Muscle of leg (tissue), 11 donors: ENCODE results near the gene KBTBD4. TPM values are rescaled to one million over a fixed set of nuclear protein-coding genes. Genes with fewer than 3 reads are reported as not detected.
A peak's percentile ranks its signal among the peaks of the same experiment; 100 is the strongest.

ENCODE experiments used
- DNase-seq: peaks from one replicate; pipeline ENCODE4 v3.0.0; 2013
- H3K27ac ChIP-seq: one replicate; pipeline ENCODE4 v1.5.1; 2013; ENCODE audit warnings: mild to moderate bottlenecking, low read length, control low read depth
- H3K27me3 ChIP-seq: one replicate; pipeline ENCODE4 v1.6.1; 2013; ENCODE audit warnings: low read length; ENCODE audit not compliant: control insufficient read depth, insufficient read depth
- H3K36me3 ChIP-seq: one replicate; pipeline ENCODE4 v1.6.1; 2013; ENCODE audit warnings: low read length; ENCODE audit not compliant: control insufficient read depth, insufficient read depth
- H3K4me1 ChIP-seq: one replicate; pipeline ENCODE4 v1.6.1; 2013; ENCODE audit warnings: low read length; ENCODE audit not compliant: control insufficient read depth, insufficient read depth
- H3K4me3 ChIP-seq: one replicate; pipeline ENCODE4 v1.5.1; 2013; ENCODE audit warnings: low read length, control low read depth
- H3K9me3 ChIP-seq: replicated peaks from 2 replicates; pipeline ENCODE4 v1.6.1; 2013; ENCODE audit warnings: low read depth, low read length; ENCODE audit not compliant: control insufficient read depth
- WGBS: methylation state at CpG from one replicate; pipeline ENCODE4 v1.1.5; 2013; ENCODE audit warnings: missing lambda C conversion rate; ENCODE audit not compliant: insufficient coverage; 5-methylcytosine and 5-hydroxymethylcytosine counted together
- polyA plus RNA-seq, 8 donors: library from polyadenylated mRNA; unstranded; fragments of 120-200 nt; gene quantifications; one replicate each; pipeline versions ENCODE4 v1.2.1 to v1.2.3, GENCODE V29; 2013; ENCODE audit warnings: inconsistent platforms in 1 of 8, low replicate concordance in 1 of 8; ENCODE audit not compliant: insufficient read length in 8 of 8, insufficient read depth in 1 of 8
- total RNA-seq: library from RNA; stranded (reverse); fragments of 120-200 nt; gene quantifications from one replicate; pipeline ENCODE4 v1.2.4, GENCODE V29; 2013

The KBTBD4 gene
- total and polyA plus RNA-seq, 9 donors: 11.8 to 16.5 (median 15.4) TPM

DNA sequence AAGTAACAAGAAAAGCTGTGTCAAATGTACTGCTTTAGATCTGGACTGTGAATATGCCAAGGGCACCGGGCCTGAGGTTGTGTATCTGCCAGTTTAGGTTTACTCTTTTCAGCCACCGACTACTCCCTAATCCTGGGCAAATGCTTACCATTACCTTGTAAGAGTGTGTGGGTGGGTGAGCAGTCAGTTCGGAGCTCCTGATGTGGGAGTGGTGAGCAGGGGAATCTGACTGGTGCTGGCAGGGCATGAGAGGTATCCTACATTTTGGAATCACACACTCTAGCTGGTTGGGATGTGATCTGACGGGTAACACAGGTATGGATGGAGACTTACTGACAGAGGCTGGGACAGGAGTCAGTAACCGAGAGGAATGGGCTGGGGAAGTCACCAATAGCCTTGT, 5.1 kb upstream of the KBTBD4 start:
- Histone ChIP-seq H3K27me3 (no peaks in the 10 kb centered on the region), H3K27ac (no peak overlapping the region), H3K36me3 (peaks cover 50% of the 10 kb centered on the region), H3K4me3 (no peak overlapping the region), H3K9me3 (no peaks in the 10 kb centered on the region), H3K4me1 (peaks cover 46% of the 10 kb centered on the region)
- DNase-seq: no peak
- 69% methylated on average over 4 of the region's 5 CpGs for WGBS

DNA sequence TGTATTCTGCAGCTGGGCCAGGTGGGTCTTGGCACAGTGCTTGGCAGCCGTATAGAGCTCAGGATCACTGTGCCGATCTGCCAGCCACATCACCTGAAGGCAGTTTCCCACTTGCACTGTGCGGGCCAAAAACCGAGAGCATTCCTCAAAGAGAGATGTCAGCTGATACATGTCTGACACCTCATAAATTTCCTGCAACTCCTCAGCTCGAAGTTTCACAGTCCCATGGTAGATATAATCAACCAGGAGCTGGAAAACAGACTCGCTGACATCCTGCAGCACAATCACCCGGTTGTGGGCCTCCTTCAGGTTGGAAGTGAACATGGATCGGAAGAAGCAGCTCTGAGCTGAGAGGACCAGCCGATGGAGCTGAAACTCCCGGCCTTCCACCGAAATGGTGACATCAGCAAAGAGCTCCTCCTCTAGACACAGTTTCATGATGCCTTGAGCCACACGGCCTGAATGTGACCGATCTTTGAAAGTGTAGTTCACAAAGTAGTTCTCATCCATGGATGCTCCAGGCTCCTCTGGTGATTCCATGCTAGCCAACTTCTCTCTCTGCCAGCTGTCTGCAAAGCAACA, 1.2 kb downstream of the KBTBD4 start:
- no peaks in the 10 kb centered on the region for H3K27me3 ChIP-seq
- WGBS: 34% methylated on average over 6 of the region's 13 CpGs
- peak; percentile 25 for DNase-seq
- H3K36me3 ChIP-seq: peaks cover 56% of the 10 kb centered on the region
- peak overlapping the region; percentile 90 for H3K27ac ChIP-seq
- H3K4me3 ChIP-seq: no peak overlapping the region
- no peaks in the 10 kb centered on the region for H3K9me3 ChIP-seq
- peaks cover 29% of the 10 kb centered on the region for H3K4me1 ChIP-seq

DNA sequence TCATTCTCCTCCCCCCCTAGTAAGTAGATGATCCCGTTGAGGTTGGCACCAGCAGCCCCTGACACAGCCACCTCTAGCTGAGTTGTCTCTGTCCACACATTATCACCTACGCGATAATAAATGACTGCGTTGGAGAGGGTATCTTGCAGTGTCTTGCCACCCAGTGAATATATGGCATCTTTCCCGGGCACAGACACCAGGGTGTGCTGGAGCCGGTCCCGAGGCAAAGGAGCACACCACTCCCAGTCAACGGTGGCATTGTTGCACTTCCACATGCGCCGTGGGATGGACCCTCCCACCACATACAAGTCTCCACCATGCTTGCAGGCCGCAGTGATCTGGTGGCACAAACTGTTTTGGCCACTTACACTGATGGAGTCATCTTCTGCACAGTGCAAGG, 5.4 kb downstream of the KBTBD4 start:
- no peak for DNase-seq
- peaks cover 58% of the 10 kb centered on the region for H3K36me3 ChIP-seq
- no peaks in the 10 kb centered on the region for H3K9me3 ChIP-seq
- no peaks in the 10 kb centered on the region for H3K27me3 ChIP-seq
- WGBS: 90% methylated on average over 10 of the region's 11 CpGs
- no peak overlapping the region for H3K4me3 ChIP-seq
- H3K27ac ChIP-seq: no peak overlapping the region
- peaks cover 17% of the 10 kb centered on the region for H3K4me1 ChIP-seq

DNA sequence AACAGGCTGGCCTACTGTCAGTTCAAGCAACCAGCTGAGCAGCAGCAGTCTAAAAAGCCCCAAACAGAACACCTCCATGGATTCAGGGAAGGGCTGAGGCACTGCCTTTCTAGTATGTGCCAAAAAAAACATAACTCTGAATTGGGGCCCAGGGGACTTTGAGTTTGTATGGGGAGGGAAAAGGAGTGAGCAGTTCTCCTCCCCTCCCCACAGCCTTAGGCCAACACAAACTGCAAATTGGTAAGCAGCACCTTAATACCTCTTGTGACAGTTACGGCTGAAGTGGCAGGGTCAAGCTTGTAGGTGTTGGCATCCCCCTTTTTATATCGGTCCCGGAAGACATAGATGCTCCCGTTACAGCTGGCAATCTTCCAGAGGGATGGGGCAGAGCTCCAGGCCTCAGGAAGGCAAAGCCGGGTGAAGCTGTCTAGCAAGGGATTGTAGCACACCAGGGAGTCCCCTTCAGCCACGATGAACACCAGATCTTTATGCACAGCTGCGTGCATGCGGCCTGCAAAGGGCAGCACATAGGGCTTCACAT, 6.0 kb downstream of the KBTBD4 start:
- no peak for DNase-seq
- peaks cover 12% of the 10 kb centered on the region for H3K4me1 ChIP-seq
- WGBS: 43% methylated on average over 5 of the region's 8 CpGs
- H3K36me3 ChIP-seq: peaks cover 61% of the 10 kb centered on the region
- H3K27ac ChIP-seq: no peak overlapping the region
- no peak overlapping the region for H3K4me3 ChIP-seq
- H3K9me3 ChIP-seq: no peaks in the 10 kb centered on the region
- no peaks in the 10 kb centered on the region for H3K27me3 ChIP-seq

DNA sequence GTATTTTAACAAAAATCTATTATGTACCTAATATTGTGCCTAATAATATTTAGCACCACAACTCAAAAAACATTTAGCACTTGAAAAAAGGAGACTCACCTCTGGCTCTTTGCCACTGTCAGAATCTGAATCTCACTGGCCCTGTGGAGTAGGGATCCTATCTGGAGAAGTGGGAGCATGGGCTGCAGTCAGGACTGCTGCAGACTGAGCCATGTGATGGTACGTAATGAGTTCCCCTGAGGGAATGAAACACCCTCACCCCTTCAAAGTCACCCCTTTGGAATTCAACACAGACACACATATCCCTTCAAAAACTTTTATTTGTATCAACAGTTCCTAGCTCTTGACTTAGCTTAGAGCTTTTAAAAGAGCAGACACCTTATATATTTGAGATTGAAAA, 6.9 kb downstream of the KBTBD4 start:
- H3K27ac ChIP-seq: no peak overlapping the region
- H3K4me3 ChIP-seq: no peak overlapping the region
- DNase-seq: no peak
- H3K9me3 ChIP-seq: no peaks in the 10 kb centered on the region
- no CpG with 5 or more reads among the region's 1 CpG for WGBS
- H3K27me3 ChIP-seq: no peaks in the 10 kb centered on the region
- peaks cover 52% of the 10 kb centered on the region for H3K36me3 ChIP-seq
- H3K4me1 ChIP-seq: peaks cover 6% of the 10 kb centered on the region

DNA sequence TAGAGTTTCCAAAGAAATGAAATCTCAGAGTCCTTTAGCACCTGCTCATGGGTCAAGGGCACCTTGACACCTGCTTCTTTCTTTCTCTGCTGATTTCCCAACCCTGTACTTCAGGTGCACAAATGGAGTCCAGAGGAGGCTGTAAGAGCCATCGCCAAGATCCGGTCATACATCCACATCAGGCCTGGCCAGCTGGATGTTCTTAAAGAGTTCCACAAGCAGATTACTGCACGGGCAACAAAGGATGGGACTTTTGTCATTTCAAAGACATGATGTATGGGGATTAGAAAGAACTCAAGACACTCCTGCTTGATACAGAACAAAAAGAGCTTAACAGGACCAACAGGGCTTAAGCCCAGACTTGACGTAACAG, 7.4 kb downstream of the KBTBD4 start:
- no peak overlapping the region for H3K4me3 ChIP-seq
- no peak for DNase-seq
- peaks cover 52% of the 10 kb centered on the region for H3K36me3 ChIP-seq
- H3K27me3 ChIP-seq: no peaks in the 10 kb centered on the region
- no peak overlapping the region for H3K27ac ChIP-seq
- H3K9me3 ChIP-seq: no peaks in the 10 kb centered on the region
- H3K4me1 ChIP-seq: peaks cover 6% of the 10 kb centered on the region
- WGBS: 80% methylated on average over 3 of the region's 4 CpGs

DNA sequence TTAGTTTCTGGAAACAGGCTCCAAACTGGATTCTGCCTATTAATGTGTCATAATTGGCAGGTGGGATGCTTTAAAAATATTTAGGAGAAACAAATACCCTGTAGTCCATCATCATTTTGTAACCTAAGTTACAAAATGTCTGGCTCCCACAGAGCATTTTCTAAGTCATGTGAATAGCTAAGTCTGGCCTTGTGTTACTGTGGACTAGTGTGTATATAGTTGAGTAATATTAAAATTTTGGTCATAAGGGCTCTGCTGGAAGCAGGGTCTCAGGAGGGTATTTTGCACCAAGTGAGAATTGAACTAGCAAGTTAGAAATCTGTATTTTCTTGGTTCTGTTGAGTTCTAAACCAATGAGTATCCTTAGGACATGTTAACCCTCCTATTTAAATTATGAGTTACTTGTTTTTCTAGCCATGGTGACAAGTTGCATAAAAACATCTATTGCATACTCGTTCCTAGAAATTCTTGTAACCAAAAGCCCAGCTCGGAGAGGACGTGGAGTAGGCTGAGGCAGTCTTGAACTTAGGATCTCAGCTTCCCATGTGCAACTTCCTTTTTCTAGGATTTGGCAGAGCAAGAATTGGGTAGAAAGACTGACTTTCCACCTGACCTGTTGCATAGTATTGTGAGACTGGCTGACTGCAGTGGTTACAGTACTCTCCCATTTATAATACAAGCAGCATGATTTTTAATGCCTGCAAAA, 8.0 kb downstream of the KBTBD4 start:
- no peak overlapping the region for H3K4me3 ChIP-seq
- no peaks in the 10 kb centered on the region for H3K27me3 ChIP-seq
- H3K27ac ChIP-seq: no peak overlapping the region
- H3K9me3 ChIP-seq: no peaks in the 10 kb centered on the region
- no peak for DNase-seq
- H3K4me1 ChIP-seq: peaks cover 10% of the 10 kb centered on the region
- peaks cover 52% of the 10 kb centered on the region for H3K36me3 ChIP-seq
- no CpG with 5 or more reads among the region's 3 CpGs for WGBS

DNA sequence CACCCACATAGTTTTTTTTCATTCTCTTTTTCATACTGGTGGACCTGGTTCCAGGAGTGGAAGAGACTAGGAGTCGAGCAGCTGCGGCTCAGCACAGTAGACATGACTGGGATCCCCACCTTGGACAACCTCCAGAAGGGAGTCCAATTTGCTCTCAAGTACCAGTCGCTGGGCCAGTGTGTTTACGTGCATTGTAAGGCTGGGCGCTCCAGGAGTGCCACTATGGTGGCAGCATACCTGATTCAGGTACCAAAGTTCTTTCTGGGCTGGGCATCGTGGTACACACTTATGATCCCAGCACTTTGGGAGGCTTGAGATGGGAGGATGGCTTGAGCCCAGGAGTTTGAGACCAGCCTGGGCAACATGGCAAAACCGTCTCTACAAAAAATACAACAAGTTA, 9.1 kb downstream of the KBTBD4 start:
- Histone ChIP-seq H3K27ac (no peak overlapping the region), H3K36me3 (peaks cover 47% of the 10 kb centered on the region), H3K4me1 (peaks cover 17% of the 10 kb centered on the region), H3K9me3 (no peaks in the 10 kb centered on the region), H3K27me3 (no peaks in the 10 kb centered on the region), H3K4me3 (no peak overlapping the region)
- 99% methylated on average over 6 of the region's 7 CpGs for WGBS
- no peak for DNase-seq

DNA sequence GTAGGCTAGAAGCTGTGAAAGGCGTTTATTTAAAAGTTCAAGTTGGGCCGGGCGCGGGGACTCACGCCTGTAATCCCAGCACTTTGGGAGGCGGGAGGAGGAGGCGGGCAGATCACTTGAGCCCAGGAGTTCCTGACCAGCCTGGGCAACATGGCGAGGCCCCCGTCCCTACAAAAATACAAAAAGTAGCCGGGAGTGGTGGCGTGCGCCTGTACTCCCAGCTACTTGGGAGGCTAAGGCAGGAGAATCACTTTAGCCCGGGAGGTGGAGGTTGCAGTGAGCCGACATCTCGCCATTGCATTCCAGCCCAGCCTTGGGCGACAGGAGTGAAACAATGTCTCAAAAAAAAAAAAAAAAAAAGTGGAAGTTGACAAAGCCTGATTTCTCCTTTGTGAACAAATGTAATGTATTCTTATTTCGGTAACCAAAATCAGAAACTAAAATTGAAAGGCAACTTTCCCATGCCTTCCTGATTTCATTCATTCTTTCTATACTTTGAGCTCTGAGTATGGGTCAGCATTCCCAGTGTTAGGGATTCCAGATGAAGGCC, 12.5 kb downstream of the KBTBD4 start:
- Histone ChIP-seq H3K27ac (peak overlapping the region; percentile 35), H3K9me3 (no peaks in the 10 kb centered on the region), H3K4me1 (peaks cover 12% of the 10 kb centered on the region), H3K27me3 (no peaks in the 10 kb centered on the region), H3K4me3 (peak overlapping the region; percentile 71), H3K36me3 (peaks cover 19% of the 10 kb centered on the region)
- DNase-seq: no peak
- WGBS: 44% methylated on average over 12 of the region's 17 CpGs

DNA sequence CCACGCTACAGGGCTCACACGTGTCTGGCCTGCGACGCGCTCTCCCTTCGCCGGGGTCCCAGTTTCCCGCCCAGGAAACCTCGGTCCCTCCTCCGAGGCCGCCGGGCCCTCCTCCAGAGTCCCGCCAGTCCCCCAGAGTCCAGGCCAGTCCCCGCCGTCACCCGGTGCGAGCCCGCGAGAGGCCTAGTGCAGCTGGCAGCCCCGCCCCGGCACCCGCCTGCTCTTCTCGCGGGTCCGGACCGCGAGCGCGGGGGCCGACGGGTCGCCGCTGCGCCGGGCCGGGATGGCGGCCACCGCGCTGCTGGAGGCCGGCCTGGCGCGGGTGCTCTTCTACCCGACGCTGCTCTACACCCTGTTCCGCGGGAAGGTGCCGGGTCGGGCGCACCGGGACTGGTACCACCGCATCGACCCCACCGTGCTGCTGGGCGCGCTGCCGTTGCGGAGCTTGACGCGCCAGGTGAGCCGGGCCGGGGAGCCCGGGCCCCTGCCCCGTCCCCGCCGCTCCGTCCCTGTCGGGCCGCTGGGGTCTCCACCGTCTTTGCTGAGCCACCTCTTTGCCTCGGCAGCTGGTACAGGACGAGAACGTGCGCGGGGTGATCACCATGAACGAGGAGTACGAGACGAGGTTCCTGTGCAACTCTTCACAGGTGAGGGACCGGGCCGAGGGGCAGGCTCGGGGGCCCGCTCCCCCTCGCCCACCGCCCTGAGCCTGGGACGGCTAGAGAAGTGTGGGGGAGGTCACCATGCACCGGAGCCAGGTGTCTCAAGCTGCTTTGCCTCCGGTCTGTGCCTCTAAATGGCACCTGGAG, 13.2 kb downstream of the KBTBD4 start, which contains the start of gene PTPMT1:
Gene PTPMT1, plus strand, starts transcription at position 260 of the 809 bp plus-strand sequence. Its CDS starts 24 bp downstream, at position 284.
- peaks cover 19% of the 10 kb centered on the region for H3K36me3 ChIP-seq
- peak; percentile 83 for DNase-seq
- WGBS: under 1% methylated on average over 86 of the region's 86 CpGs
- H3K27ac ChIP-seq: peak within 1 kb of the TSS; percentile 71
- peak within 1 kb of the TSS; percentile 71 for H3K4me3 ChIP-seq
- H3K9me3 ChIP-seq: no peaks in the 10 kb centered on the region
- no peaks in the 10 kb centered on the region for H3K27me3 ChIP-seq
- H3K4me1 ChIP-seq: peaks cover 12% of the 10 kb centered on the region
